ENCODE results near the gene CDC42BPG. TPM values are rescaled to one million over a fixed set of nuclear protein-coding genes. Genes with fewer than 3 reads are reported as not detected.
A peak's percentile ranks its signal among the peaks of the same experiment; 100 is the strongest.

The CDC42BPG gene
- total and polyA plus RNA-seq, 2 of the 8 experiments (the other 6 are each of a cell fraction or from before 2014, with no cell fraction given): 3.7 to 10.6 TPM

DNA sequence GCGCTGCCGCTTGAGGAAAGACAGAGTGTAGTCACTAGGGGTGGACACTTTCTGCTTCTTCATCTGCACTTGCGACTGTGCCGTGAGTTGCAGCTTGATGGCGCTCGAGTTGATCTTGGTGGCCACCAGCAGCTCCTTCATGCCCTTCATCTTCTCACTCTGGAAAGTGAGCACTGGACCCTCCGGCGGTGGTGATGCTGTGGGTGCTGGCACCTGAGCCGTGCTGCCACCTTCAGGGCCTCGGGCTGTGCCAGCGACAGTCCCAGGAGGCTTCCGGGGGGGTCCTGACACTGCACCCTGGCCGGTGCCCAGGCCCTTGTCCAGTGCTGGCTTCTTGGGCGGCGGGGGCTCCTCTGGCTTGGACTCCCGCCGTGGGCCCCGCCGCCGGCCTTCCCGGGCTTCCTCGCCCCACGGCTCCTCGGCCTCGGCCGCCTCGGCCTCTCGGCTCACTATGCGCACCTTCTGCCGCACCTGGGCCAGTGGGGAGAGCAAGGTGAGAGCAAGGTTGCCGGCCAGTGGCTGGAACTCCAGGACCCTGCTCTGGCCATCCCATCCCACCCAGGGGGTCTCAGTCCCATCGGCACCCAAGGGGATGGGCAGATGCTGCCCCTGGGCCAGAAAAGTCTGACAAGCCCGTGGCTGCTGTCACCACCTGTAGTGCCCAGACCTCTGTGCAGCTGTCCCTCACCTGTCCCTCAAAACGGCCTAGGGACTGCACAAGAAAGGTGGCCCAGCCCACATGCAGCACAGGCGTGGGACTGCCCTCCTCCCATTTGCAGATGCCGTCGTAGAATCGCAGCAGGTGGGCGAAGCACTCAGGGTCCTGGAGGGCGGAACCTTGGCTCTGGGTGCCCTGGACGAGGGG, 39.9 kb downstream of the CDC42BPG start:
- WGBS, 2 experiments (ENCODE audit: extremely low coverage in 1 of 2, insufficient coverage in 1 of 2, insufficient read length in 1 of 2, insufficient replicate concordance in 2 of 2, low coverage in 1 of 2, low lambda C conversion rate in 2 of 2, missing lambda C conversion rate in 1 of 2): 84% methylated on average over 25 of the region's 41 CpGs; no CpG with 5 or more reads in 1 of the 2 experiments
- POLR2A ChIA-PET (ENCODE audit: partially characterized antibody): interaction anchor here (0.7 to 2.2 kb wide), 10 partner anchors 10 to 292 kb away, joined by 3 to 6 read pairs (median 4); partner anchors contain the start of genes EHD1 and VPS51
- no peak overlapping the region for H2AK5ac ChIP-seq (ENCODE audit: low read depth, low read length)

More for the DNA sequence above, 39.9 kb downstream of the CDC42BPG start:
- peaks cover 0 to 15% (median 8%) of the 10 kb centered on the region in 4 experiments; a peak in 6 of 7 replicates for H3K4me1 ChIP-seq (replicated peaks in 1 of 4; ENCODE audit: control insufficient read depth in 3 of 4, insufficient read depth in 4 of 4, low read length in 3 of 4)
- H3K4ac ChIP-seq (replicated peaks; ENCODE audit: insufficient read length, low read depth, low read length): no peak overlapping the region
- TF ChIP-seq CTCF (IDR thresholded peaks at IDR 0.05; ENCODE audit: control extremely low read depth in 1 of 3, insufficient read depth in 1 of 3, low read depth in 1 of 3, low read length in 3 of 3): peak in 2 of 3 experiments; percentile 53 to 60; a peak in 3 of 4 replicates
- peak in 1 of 2 experiments; percentile 32; a peak in 1 of 4 replicates for TF ChIP-seq RAD21 (IDR thresholded peaks at IDR 0.05 in 1 of 2, conservative IDR thresholded peaks at IDR 0.05 in 1 of 2; ENCODE audit: low read depth in 2 of 2, low read length in 2 of 2)
- no peak for TF ChIP-seq POLR2AphosphoS5 (IDR thresholded peaks at IDR 0.05; ENCODE audit: low read depth, low read length)
- no peak overlapping the region for H3K18ac ChIP-seq (ENCODE audit: extremely low read depth, low read length)
- no peak overlapping the region for H4K8ac ChIP-seq (ENCODE audit: extremely low read depth, insufficient read depth, low read length)
- H4K20me1 ChIP-seq (replicated peaks in 1 of 2; ENCODE audit: control insufficient read depth in 1 of 2, insufficient read depth in 2 of 2, low read length in 2 of 2): peaks cover 0 to 11% of the 10 kb centered on the region in 2 experiments
- H2BK120ac ChIP-seq (replicated peaks; ENCODE audit: low read depth, low read length): no peak overlapping the region
- no peak overlapping the region for H3K56ac ChIP-seq (replicated peaks; ENCODE audit: insufficient read length, low read depth, low read length)
- H4K5ac ChIP-seq (ENCODE audit: insufficient read length, low read depth, low read length): no peak overlapping the region
- no peak overlapping the region for H2BK20ac ChIP-seq (ENCODE audit: low read length)
- FAIRE-seq (no peak), DNase-seq (ENCODE audit: low read depth in 1 of 2, low spot score in 2 of 2) (no peak)
- H2BK12ac ChIP-seq (ENCODE audit: low read depth, low read length): no peak overlapping the region
- H2AFZ ChIP-seq (ENCODE audit: low read length): no peak overlapping the region
- H3K14ac ChIP-seq (ENCODE audit: insufficient read length): no peak overlapping the region
- H3K27me3 ChIP-seq (replicated peaks in 1 of 4; ENCODE audit: control insufficient read depth in 3 of 4, extremely low read depth in 1 of 4, insufficient read depth in 3 of 4, low read length in 3 of 4): no peaks in the 10 kb centered on the region
- H3K9ac ChIP-seq (replicated peaks in 1 of 4; ENCODE audit: extremely low read depth in 1 of 4, low read depth in 3 of 4, low read length in 3 of 4): no peak overlapping the region
- no peaks in the 10 kb centered on the region for H3K9me3 ChIP-seq (ENCODE audit: insufficient read depth in 2 of 2, low read depth in 1 of 2, low read length in 1 of 2)
- H3K23me2 ChIP-seq (ENCODE audit: low read depth, low read length): peaks cover 13% of the 10 kb centered on the region; the same call in 1 of the 2 replicates
- H3K23ac ChIP-seq (ENCODE audit: insufficient read length): no peak overlapping the region
- H3K4me3 ChIP-seq (ENCODE audit: extremely low read depth in 1 of 4, insufficient read depth in 2 of 4, low read depth in 3 of 4, low read length in 4 of 4): peak overlapping the region; percentile 53 to 77 (median 66); a peak in 4 of 8 replicates
- H3K79me1 ChIP-seq (ENCODE audit: low read depth, low read length): peaks cover 2% of the 10 kb centered on the region
- CTCF ChIA-PET (ENCODE audit: partially characterized antibody): interaction anchor here (0.8 to 2.4 kb wide), 15 partner anchors 8 to 399 kb away, joined by 3 to 18 read pairs (median 4); no protein-coding TSS in a partner anchor
- peaks cover 7 to 14% (median 10%) of the 10 kb centered on the region in 4 experiments; a peak in 6 of 8 replicates for H3K36me3 ChIP-seq (ENCODE audit: control insufficient read depth in 2 of 4, insufficient read depth in 4 of 4, low read length in 3 of 4)
- H2BK15ac ChIP-seq (ENCODE audit: low read length): no peak overlapping the region
- H3K79me2 ChIP-seq (ENCODE audit: control insufficient read depth in 1 of 2, insufficient read depth in 2 of 2, low read length in 2 of 2): no peaks in the 10 kb centered on the region; a peak in 1 of 4 replicates
- H3K4me2 ChIP-seq (ENCODE audit: insufficient read depth in 1 of 2, low read depth in 2 of 2, low read length in 2 of 2): peak overlapping the region; percentile 79 to 90
- H4K91ac ChIP-seq (replicated peaks; ENCODE audit: insufficient read length, low read length): no peak overlapping the region
- no peak overlapping the region for H2BK5ac ChIP-seq (ENCODE audit: low read depth, low read length)
- 0 out of 2 replicates have a peak overlapping the region, but pooled peaks have one; percentile 57 for H3K27ac ChIP-seq (ENCODE audit: low read depth, low read length)
